Ovary (tissue), 9 donors: Measurements from ENCODE around the gene SWT1. TPM values are rescaled to one million over a fixed set of nuclear protein-coding genes. Genes with fewer than 3 reads are reported as not detected.
"Not testable (repeated sequence)": the region's sequence is repeated elsewhere in the genome, so short reads cannot be mapped to it uniquely, and the experiment has no call there.

Experiments used
- DNase-seq, 5 donors: peaks; one replicate each; pipeline ENCODE4 v3.0.0-alpha.2; 2019 to 2020
- H3K27ac ChIP-seq, 2 donors: fragments of 200-600 bp; one replicate each; pipeline versions ENCODE4 v1.5.1 to v1.8.0; 2019 to 2022
- H3K27me3 ChIP-seq: fragments of 200-600 bp; one replicate; pipeline ENCODE4 v1.8.0; 2022
- H3K36me3 ChIP-seq: fragments of 200-600 bp; sonication (generic); one replicate; pipeline ENCODE4 v1.5.1; 2019
- H3K4me1 ChIP-seq: one replicate; pipeline ENCODE4 v1.8.1; 2013; ENCODE audit warnings: mild to moderate bottlenecking, moderate library complexity; ENCODE audit not compliant: insufficient read depth
- H3K4me3 ChIP-seq: fragments of 200-600 bp; sonication (generic); one replicate; pipeline ENCODE4 v1.5.1; 2017
- H3K9me3 ChIP-seq, 2 donors: fragments of 200-600 bp in 1 of 2; sonication (generic) in 1 of 2; one replicate each; pipeline versions ENCODE4 v1.5.1 to v1.8.1; 2013 to 2019; ENCODE audit warnings: mild to moderate bottlenecking in 1 of 2, moderate library complexity in 1 of 2
- CTCF ChIP-seq, 3 donors: fragments of 450-650 bp in 2 of 3; fragments of 200-600 bp in 1 of 3; IDR thresholded peaks; one replicate each; pipeline versions ENCODE4 v1.5.1 to v1.8.0; 2016 to 2022; ENCODE audit warnings: antibody characterized with exemption in 3 of 3, mild to moderate bottlenecking in 1 of 3
- EP300 ChIP-seq: sonication (generic); formaldehyde crosslinking; IDR thresholded peaks from one replicate; pipeline ENCODE4 v1.6.1; 2017; ENCODE audit warnings: antibody characterized with exemption
- POLR2A ChIP-seq: fragments of 450-650 bp; IDR thresholded peaks from one replicate; pipeline ENCODE4 v1.6.1; 2017; ENCODE audit warnings: antibody characterized with exemption, mild to moderate bottlenecking, moderate library complexity
- WGBS, 3 donors: extraction: QIAGEN DNeasy Blood & Tissue Kit in 1 of 3; methylation state at CpG; one replicate each; pipeline versions ENCODE4 v1.1.5 to v1.1.7; 2013 to 2017; 5-methylcytosine and 5-hydroxymethylcytosine counted together
- intact Hi-C, 4 donors: fragments of 100-400 bp; cut with DNase I; formaldehyde crosslinking; loops; one replicate each; pipeline versions ENCODE4 v1.11.0 to v1.15.1; 2022 to 2023
- polyA plus RNA-seq, 2 donors: library from polyadenylated mRNA; stranded (reverse); fragments of 200-250 nt in 1 of 2; fragments of 350-450 nt in 1 of 2; fragmentation: Illumina TruSeq in 1 of 2; extraction: RNeasy Lipid Tissue Mini Kit (QIAGEN cat#74804) in 1 of 2; gene quantifications; one replicate each; pipeline ENCODE4 v1.2.3, GENCODE V29; 2013 to 2014
- total RNA-seq, 7 donors: library from RNA; depleted of rRNA in 2 of 7; stranded (reverse); fragments of >200 nt in 2 of 7; fragmentation: NEBNext Ultra II Directional in 3 of 7; extraction: Animal tissue kit (Norgen Biotek cat#: 25700) in 3 of 7; gene quantifications; one replicate each; pipeline versions ENCODE4 v1.1.0 to v1.2.4, GENCODE V29; 2016 to 2023
- donor health status: DM: no; HTN: no; CAD: no; lungs with moderate emphysema.
- donor health status: DM: no; HTN: no; CAD: no.
- donor health status: Bipolar disorder and iron deficiency.
- donor health status: DM: yes; HTN: yes; CAD: no.
- donor health status: DM: no; HTN: no; CAD: no.
- donor health status: DM: yes; HTN: yes; CAD: no.

SWT1 gene
- total and polyA plus RNA-seq, 9 donors, result 3.3 to 16.6 (median 9.2) TPM

GRCh38 chr1:185317886-185318310, 160.9 kb downstream of the SWT1 start:
- no peak for TF ChIP-seq CTCF (IDR thresholded peaks at IDR 0.05)
- TF ChIP-seq EP300, result no peak
- TF ChIP-seq POLR2A, result no peak
- intact Hi-C loops, result loop anchor here in 1 of 4 donors (5.0 to 10.0 kb wide), 2 partner anchors 161 to 563 kb away; partner anchors contain the start of genes EDEM3, SWT1 and TRMT1L
- Histone ChIP-seq H3K4me1 (no peaks in the 10 kb centered on the region), H3K27ac (peak overlapping the region; percentile 61 to 92), H3K36me3 (no peaks in the 10 kb centered on the region), H3K4me3 (peak overlapping the region; percentile 90), H3K27me3 (no peaks in the 10 kb centered on the region), H3K9me3 (no peaks in the 10 kb centered on the region)
- WGBS, 3 donors, result 17 to 23% (median 19%) methylated on average over 11 of the region's 11 CpGs
- peak in 2 of 5 donors; percentile 33 to 48 for DNase-seq

GRCh38 chr1:185318431-185319138, 161.6 kb downstream of the SWT1 start:
- no peaks in the 10 kb centered on the region for H3K27me3 ChIP-seq
- H3K4me1 ChIP-seq, result no peaks in the 10 kb centered on the region
- peak overlapping the region in 1 of 2 donors; percentile 92 for H3K27ac ChIP-seq
- no peak overlapping the region for H3K4me3 ChIP-seq
- no peak for DNase-seq
- TF ChIP-seq POLR2A (no peak), EP300 (no peak), CTCF (IDR thresholded peaks at IDR 0.05) (no peak)
- H3K36me3 ChIP-seq, result no peaks in the 10 kb centered on the region
- no peaks in the 10 kb centered on the region for H3K9me3 ChIP-seq
- intact Hi-C loops, result loop anchor here in 1 of 4 donors (5.0 to 10.0 kb wide), 2 partner anchors 161 to 564 kb away; partner anchors contain the start of genes EDEM3, SWT1 and TRMT1L
- WGBS, 3 donors, result 26 to 56% (median 31%) methylated on average over 10 of the region's 10 CpGs

GRCh38 chr1:185319139-185319475, 162.1 kb downstream of the SWT1 start:
- no peak for DNase-seq
- intact Hi-C loops, result loop anchor here in 1 of 4 donors (5.0 to 10.0 kb wide), 2 partner anchors 162 to 564 kb away; partner anchors contain the start of genes EDEM3, SWT1 and TRMT1L
- Histone ChIP-seq H3K36me3 (no peaks in the 10 kb centered on the region), H3K27ac (peak overlapping the region in 1 of 2 donors; percentile 43), H3K27me3 (no peaks in the 10 kb centered on the region), H3K9me3 (no peaks in the 10 kb centered on the region), H3K4me3 (no peak overlapping the region), H3K4me1 (no peaks in the 10 kb centered on the region)
- WGBS, 3 donors, result 50 to 75% (median 61%) methylated on average over 1 of the region's 1 CpG
- TF ChIP-seq EP300 (no peak), POLR2A (no peak), CTCF (IDR thresholded peaks at IDR 0.05) (no peak)

GRCh38 chr1:185321104-185321503, 164.1 kb downstream of the SWT1 start:
- H3K27ac ChIP-seq, H3K4me3 ChIP-seq, H3K36me3 ChIP-seq, intact Hi-C loops, H3K4me1 ChIP-seq, H3K27me3 ChIP-seq, H3K9me3 ChIP-seq, DNase-seq: not testable (repeated sequence)
- WGBS, 3 donors, result 96 to 99% (median 98%) methylated on average over 7 of the region's 7 CpGs

- intact Hi-C loops, H3K36me3 ChIP-seq, H3K4me1 ChIP-seq, H3K9me3 ChIP-seq, H3K27ac ChIP-seq, H3K27me3 ChIP-seq, H3K4me3 ChIP-seq: not testable (repeated sequence)
- DNase-seq, result peak in 1 of 5 donors; percentile 16
- WGBS, 3 donors, result 97% methylated on average over 36 of the region's 36 CpGs
Observed at GRCh38 chr1:185321653-185322221, 164.8 kb downstream of the SWT1 start.
